IMR-90 (cell line): ENCODE data around the gene PLCG1. TPM values are rescaled to one million over a fixed set of nuclear protein-coding genes. Genes with fewer than 3 reads are reported as not detected.
A peak's percentile ranks its signal among the peaks of the same experiment; 100 is the strongest.

Source experiments
- ATAC-seq: fragments of 200-7000 bp; cut with Tn5 transposase; 2 replicates; pipeline ENCODE4 v1.9.1; 2020; ENCODE audit warnings: low read depth, mild to moderate bottlenecking, moderate library complexity
- BruUV-seq: library from RNA; stranded (reverse); fragments of 400-500 nt; replicated peaks from 2 replicates; lab custom pipeline; 2021; lab: Mats Ljungman, UMichigan
- CTCF ChIA-PET: fragments of 300-600 bp; formaldehyde crosslinking; extraction: SDS; loops from one replicate; lab custom pipeline; 2021; ENCODE audit warnings: antibody characterized with exemption; lab: Yijun Ruan, JAX
- POLR2A ChIA-PET: fragments of 300-600 bp; sonication (Branson Sonifier 250); formaldehyde crosslinking; loops from one replicate; lab custom pipeline; 2022; ENCODE audit warnings: antibody characterized with exemption; ENCODE audit not compliant: unreplicated experiment; lab: Charles Lee
- DNase-seq: peaks from one replicate; pipeline ENCODE4 v3.0.0; 2013
- H2AFZ ChIP-seq: replicated peaks from 2 replicates; pipeline ENCODE3; 2013; ENCODE audit warnings: low read length, mild to moderate bottlenecking; ENCODE audit not compliant: poor library complexity
- H2AK5ac ChIP-seq: 2 replicates; pipeline ENCODE4 v1.6.1; 2013; ENCODE audit warnings: low read depth, low read length, inconsistent platforms
- H2AK9ac ChIP-seq: replicated peaks from 2 replicates; pipeline ENCODE3; 2013; ENCODE audit warnings: mild to moderate bottlenecking, low read depth, low read length, moderate library complexity; ENCODE audit not compliant: poor library complexity
- H2BK120ac ChIP-seq: 2 replicates; pipeline ENCODE4 v1.6.1; 2013; ENCODE audit warnings: low read depth, low read length, inconsistent platforms
- H2BK15ac ChIP-seq: 3 replicates; pipeline ENCODE4 v1.6.1; 2013; ENCODE audit warnings: low read depth, low read length, inconsistent platforms
- H2BK20ac ChIP-seq: 2 replicates; pipeline ENCODE4 v1.6.1; 2013; ENCODE audit warnings: low read depth, mild to moderate bottlenecking, inconsistent platforms, low read length, moderate library complexity
- H2BK5ac ChIP-seq: 2 replicates; pipeline ENCODE4 v1.6.1; 2013; ENCODE audit warnings: mild to moderate bottlenecking, low read depth, low read length, inconsistent platforms; ENCODE audit not compliant: poor library complexity, severe bottlenecking
- H3K14ac ChIP-seq: replicated peaks from 2 replicates; pipeline ENCODE4 v1.6.1; 2013; ENCODE audit warnings: low read depth, low read length, inconsistent platforms
- H3K18ac ChIP-seq: 2 replicates; pipeline ENCODE4 v1.6.1; 2013; ENCODE audit warnings: low read depth, low read length, control low read depth
- H3K23ac ChIP-seq: 2 replicates; pipeline ENCODE4 v1.6.1; 2013; ENCODE audit warnings: low read depth, low read length, inconsistent platforms
- H3K27ac ChIP-seq: 2 replicates; pipeline ENCODE4 v1.5.1; 2013; ENCODE audit warnings: mild to moderate bottlenecking, control low read depth, low read length; ENCODE audit not compliant: insufficient read depth
- H3K27me3 ChIP-seq: 2 replicates; pipeline ENCODE4 v1.6.1; 2013; ENCODE audit warnings: low read length; ENCODE audit not compliant: control insufficient read depth, insufficient read depth
- H3K36me3 ChIP-seq: 2 replicates; pipeline ENCODE4 v1.6.1; 2013; ENCODE audit warnings: low read length, mixed read lengths; ENCODE audit not compliant: control insufficient read depth, insufficient read depth
- H3K4ac ChIP-seq: 2 replicates; pipeline ENCODE4 v1.6.1; 2013; ENCODE audit warnings: low read depth, low read length, inconsistent platforms
- H3K4me1 ChIP-seq: 2 replicates; pipeline ENCODE4 v1.6.1; 2013; ENCODE audit warnings: low read length, mixed read lengths; ENCODE audit not compliant: control insufficient read depth, insufficient read depth
- H3K4me2 ChIP-seq: 2 replicates; pipeline ENCODE4 v1.6.1; 2013; ENCODE audit warnings: low read depth, mild to moderate bottlenecking, control low read depth, low read length, moderate library complexity
- H3K4me3 ChIP-seq: 2 replicates; pipeline ENCODE4 v1.5.1; 2013; ENCODE audit warnings: low read depth, mild to moderate bottlenecking, control low read depth, low read length, moderate library complexity; ENCODE audit not compliant: insufficient read depth
- H3K56ac ChIP-seq: 2 replicates; pipeline ENCODE4 v1.6.1; 2013; ENCODE audit warnings: low read length, inconsistent platforms; ENCODE audit not compliant: insufficient read depth; ENCODE audit errors: extremely low read depth
- H3K79me1 ChIP-seq, 2 experiments: 2 replicates each; pipeline ENCODE4 v1.6.1; 2013; ENCODE audit warnings: low read length in 2 of 2, inconsistent platforms in 1 of 2, low read depth in 1 of 2
- H3K9ac ChIP-seq: 2 replicates; pipeline ENCODE4 v1.6.1; 2013; ENCODE audit warnings: low read depth, low read length, control low read depth
- H3K9me1 ChIP-seq: 2 replicates; pipeline ENCODE4 v1.6.1; 2013; ENCODE audit warnings: low read length, inconsistent platforms; ENCODE audit not compliant: insufficient read depth
- H3K9me3 ChIP-seq: 2 replicates; pipeline ENCODE4 v1.6.1; 2013; ENCODE audit warnings: low read length; ENCODE audit not compliant: control insufficient read depth, insufficient read depth
- H4K20me1 ChIP-seq: 2 replicates; pipeline ENCODE4 v1.6.1; 2013; ENCODE audit warnings: low read length, inconsistent platforms; ENCODE audit not compliant: insufficient read depth
- H4K5ac ChIP-seq: 2 replicates; pipeline ENCODE4 v1.6.1; 2013; ENCODE audit warnings: mild to moderate bottlenecking, low read depth, low read length, control low read depth
- H4K8ac ChIP-seq, 2 experiments: 2 replicates each; pipeline ENCODE4 v1.6.1; 2013; ENCODE audit warnings: low read depth in 2 of 2, low read length in 2 of 2, control low read depth in 1 of 2, inconsistent platforms in 1 of 2
- H4K91ac ChIP-seq: 2 replicates; pipeline ENCODE4 v1.6.1; 2013; ENCODE audit warnings: low read depth, low read length, inconsistent platforms; ENCODE audit not compliant: insufficient read depth
- BHLHE40 ChIP-seq: fragments of 150-350 bp; IDR thresholded peaks from 2 replicates; pipeline ENCODE4 v1.6.1; 2016; ENCODE audit warnings: mild to moderate bottlenecking, low read depth, low read length
- CEBPB ChIP-seq: IDR thresholded peaks from 2 replicates; pipeline ENCODE4 v1.6.1; 2012; ENCODE audit warnings: low read depth, low read length, improper control_type of control experiment
- CHD1 ChIP-seq: IDR thresholded peaks from 2 replicates; pipeline ENCODE4 v1.6.1; 2012; ENCODE audit warnings: low read depth, low read length, improper control_type of control experiment
- ELK1 ChIP-seq: fragments of 150-350 bp; IDR thresholded peaks from 2 replicates; pipeline ENCODE4 v1.6.1; 2016; ENCODE audit warnings: low read depth, mild to moderate bottlenecking, low read length, moderate library complexity, borderline replicate concordance
- FOS ChIP-seq: fragments of 150-350 bp; IDR thresholded peaks from 2 replicates; pipeline ENCODE4 v1.6.1; 2016; ENCODE audit warnings: low read depth, low read length
- MAFK ChIP-seq: IDR thresholded peaks from 2 replicates; pipeline ENCODE4 v1.6.1; 2012; ENCODE audit warnings: low read depth, low read length, improper control_type of control experiment
- MAZ ChIP-seq: IDR thresholded peaks from 2 replicates; pipeline ENCODE4 v1.6.1; 2012; ENCODE audit warnings: low read depth, mild to moderate bottlenecking, low read length, improper control_type of control experiment, moderate library complexity, borderline replicate concordance
- MXI1 ChIP-seq: IDR thresholded peaks from 2 replicates; pipeline ENCODE4 v1.6.1; 2012; ENCODE audit warnings: low read depth, mild to moderate bottlenecking, low read length, moderate library complexity, borderline replicate concordance
- NFE2L2 ChIP-seq: fragments of 150-350 bp; IDR thresholded peaks from 2 replicates; pipeline ENCODE4 v1.6.1; 2016; ENCODE audit warnings: low read depth, mild to moderate bottlenecking, low read length
- POLR2A ChIP-seq: IDR thresholded peaks from 2 replicates; pipeline ENCODE4 v1.6.1; 2012; ENCODE audit warnings: mild to moderate bottlenecking, low read depth, low read length
- RAD21 ChIP-seq: IDR thresholded peaks from 2 replicates; pipeline ENCODE4 v1.6.1; 2012; ENCODE audit warnings: low read length, improper control_type of control experiment
- RCOR1 ChIP-seq: IDR thresholded peaks from 2 replicates; pipeline ENCODE4 v1.6.1; 2012; ENCODE audit warnings: mild to moderate bottlenecking, low read length, improper control_type of control experiment; ENCODE audit not compliant: insufficient replicate concordance
- RFX5 ChIP-seq: IDR thresholded peaks from 2 replicates; pipeline ENCODE4 v1.8.0; 2012; ENCODE audit warnings: low read depth, mild to moderate bottlenecking, low read length, moderate library complexity
- SMC3 ChIP-seq: fragments of 150-350 bp; IDR thresholded peaks from 2 replicates; pipeline ENCODE4 v1.6.1; 2016; ENCODE audit warnings: low read depth, mild to moderate bottlenecking, antibody characterized with exemption, low read length, moderate library complexity
- USF2 ChIP-seq: fragments of 150-350 bp; IDR thresholded peaks from 2 replicates; pipeline ENCODE4 v1.6.1; 2017; ENCODE audit warnings: mild to moderate bottlenecking, antibody characterized with exemption, low read length, low read depth
- WGBS, 2 experiments: methylation state at CpG; one replicate each; pipeline versions ENCODE4 v1.1.5 to v1.1.7; 2013; ENCODE audit warnings: missing lambda C conversion rate in 2 of 2; ENCODE audit not compliant: insufficient read length in 1 of 2; ENCODE audit errors: extremely low coverage in 2 of 2; 5-methylcytosine and 5-hydroxymethylcytosine counted together
- dilution Hi-C: fragments of 300-500 bp; cut with HindIII; formaldehyde crosslinking; loops from one replicate; pipeline ENCODE4 v1.14.3; 2018; ENCODE audit warnings: low sequenced_read_pairs; ENCODE audit not compliant: unreplicated experiment
- in situ Hi-C: fragments of 300-500 bp; cut with MboI; formaldehyde crosslinking; loops from 3 replicates; pipeline ENCODE4 v1.14.3; 2019; ENCODE audit warnings: low sequenced_read_pairs, inconsistent platforms, mixed read lengths
- intact Hi-C: fragments of 100-400 bp; cut with micrococcal nuclease; formaldehyde crosslinking; loops from 2 replicates; pipeline ENCODE4 v1.10.0; 2022
- polyA plus RNA-seq, 3 experiments: library from polyadenylated mRNA; depleted of rRNA; stranded (reverse); fragments of >200 nt; gene quantifications; 2 replicates each; pipeline ENCODE4 v1.2.3, GENCODE V29; 2012; ENCODE audit warnings: low replicate concordance in 1 of 3
- total RNA-seq: library from RNA; depleted of rRNA; stranded (reverse); fragments of >200 nt; gene quantifications from 2 replicates; pipeline ENCODE4 v1.2.3, GENCODE V29; 2012

Gene PLCG1
- total and polyA plus RNA-seq, 2 of the 4 experiments (the other 2 are of a cell fraction), result 59.1 to 69.1 TPM

GRCh38 chr20:41139227-41140093 is 2.1 kb downstream of the PLCG1 start:
- TF ChIP-seq MXI1 (no peak), SMC3 (no peak), POLR2A (no peak), CEBPB (no peak), ELK1 (no peak), RFX5 (no peak), FOS (no peak), MAZ (no peak), NFE2L2 (no peak), CHD1 (no peak), USF2 (no peak), RCOR1 (no peak), MAFK (no peak), BHLHE40 (no peak), RAD21 (no peak)
- dilution Hi-C loops (no loop called here), intact Hi-C loops (loop anchor here (5.0 kb wide), 2 partner anchors 188 to 553 kb away; no protein-coding TSS in a partner anchor), in situ Hi-C loops (no loop called here)
- Histone ChIP-seq H3K56ac (no peak overlapping the region), H3K4ac (peak overlapping the region; percentile 12; the same call in 1 of the 2 replicates), H3K14ac (peak overlapping the region; percentile 26), H2AK5ac (peak overlapping the region; percentile 71), H2BK15ac (no peak overlapping the region), H4K20me1 (peaks cover 62% of the 10 kb centered on the region), H3K18ac (no peak overlapping the region), H3K36me3 (peaks cover 2% of the 10 kb centered on the region; the same call in 1 of the 2 replicates), H2BK20ac (no peak overlapping the region), H3K4me1 (peaks cover 22% of the 10 kb centered on the region), H3K9me3 (no peaks in the 10 kb centered on the region), H3K9ac (peak overlapping the region; percentile 78), H3K79me1 (peaks cover 9 to 67% of the 10 kb centered on the region in 2 experiments), H4K8ac (no peak overlapping the region), H2BK5ac (no peak overlapping the region), H2BK120ac (no peak overlapping the region), H3K27me3 (no peaks in the 10 kb centered on the region), H2AK9ac (peak overlapping the region; percentile 0), H3K27ac (no peak overlapping the region; the same call in 1 of the 2 replicates), H3K4me2 (peak overlapping the region; percentile 89), H2AFZ (no peak overlapping the region), H3K9me1 (peaks cover 40% of the 10 kb centered on the region), H3K23ac (peak overlapping the region; percentile 61), H4K5ac (no peak overlapping the region), H3K4me3 (peak overlapping the region; percentile 98), H4K91ac (no peak overlapping the region)
- ChIA-PET CTCF (interaction anchor here (1.0 kb wide), 4 partner anchors 10 to 201 kb away, joined by 3 to 4 read pairs (median 4); partner anchors contain the start of gene LPIN3), POLR2A (interaction anchor here (0.5 kb wide), 1 partner anchor 286 kb away, joined by 6 read pairs; no protein-coding TSS in a partner anchor)
- WGBS, 2 experiments, result no CpG with 5 or more reads among the region's 5 CpGs
- DNase-seq (no peak), ATAC-seq (no peak)
- no TSS peak for BruUV-seq
